HG03060 (cell line): Measurements from ENCODE around the gene MOB3B.
"Not testable (repeated sequence)": the region's sequence is repeated elsewhere in the genome, so short reads cannot be mapped to it uniquely, and the experiment has no call there.

ENCODE experiments used
- ATAC-seq: cut with Tn5 transposase; IDR thresholded peaks from one replicate; pipeline ENCODE4 v1.9.1; 2021; ENCODE audit warnings: low read depth, moderate number of reproducible peaks; ENCODE audit not compliant: unreplicated experiment

The MOB3B gene

GRCh38 chr9:27451207-27451797 is 78.3 kb downstream of the MOB3B start:
- ATAC-seq, result peak; percentile 50

DNA sequence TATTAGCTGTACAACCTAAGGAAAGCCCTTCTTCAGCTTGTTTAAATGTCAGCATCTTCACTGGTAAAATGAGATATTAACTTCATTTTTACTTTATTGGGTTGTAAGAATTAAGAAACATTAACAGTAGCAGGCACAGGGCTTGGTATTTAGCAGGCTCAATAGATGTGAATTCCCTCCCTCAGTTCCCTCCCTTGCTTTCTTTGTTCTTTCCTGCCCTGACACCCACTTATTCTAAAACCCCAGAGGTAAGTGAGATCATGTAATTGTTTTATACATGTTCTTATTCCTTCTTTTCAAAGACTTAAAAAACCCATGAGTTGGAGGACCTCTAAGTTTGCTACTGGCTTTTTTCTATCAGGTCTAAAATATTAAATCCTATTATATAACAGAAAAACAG is 78.9 kb downstream of the MOB3B start:
- no peak for ATAC-seq

- not testable (repeated sequence) for ATAC-seq
These were observed 81.3 kb downstream of the MOB3B start for GRCh38 chr9:27448356-27448755.

DNA sequence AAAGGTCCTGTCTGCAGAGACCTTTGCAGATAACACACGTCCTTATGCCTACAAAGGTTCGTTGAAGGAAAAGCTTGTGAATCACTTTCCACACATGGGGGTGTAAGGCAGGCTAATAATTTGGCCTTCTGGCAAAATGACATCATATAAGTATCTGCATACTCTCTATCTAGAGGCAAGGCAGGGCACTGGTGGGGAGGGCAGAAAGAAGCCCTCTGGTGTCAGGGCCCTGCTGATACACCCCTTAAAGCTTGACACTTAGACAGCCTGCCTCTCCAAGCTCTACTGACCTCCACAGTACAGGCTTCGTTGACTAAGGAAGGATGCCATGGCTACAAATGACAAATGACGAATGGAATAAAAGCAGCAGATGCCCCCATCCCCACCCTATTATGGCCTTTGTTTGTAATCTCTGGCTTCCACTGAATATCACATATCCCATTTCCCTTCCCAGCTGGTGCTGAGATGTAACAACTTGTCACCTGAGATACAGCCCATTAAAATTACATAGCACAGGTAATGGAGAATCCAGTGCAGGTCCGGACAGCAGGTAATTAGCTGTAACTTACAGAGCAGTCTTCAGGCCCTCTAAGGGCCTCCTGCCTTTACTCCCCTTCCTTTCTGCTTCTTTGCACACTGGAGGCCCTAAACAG is 82.5 kb downstream of the MOB3B start:
- ATAC-seq, result no peak

DNA sequence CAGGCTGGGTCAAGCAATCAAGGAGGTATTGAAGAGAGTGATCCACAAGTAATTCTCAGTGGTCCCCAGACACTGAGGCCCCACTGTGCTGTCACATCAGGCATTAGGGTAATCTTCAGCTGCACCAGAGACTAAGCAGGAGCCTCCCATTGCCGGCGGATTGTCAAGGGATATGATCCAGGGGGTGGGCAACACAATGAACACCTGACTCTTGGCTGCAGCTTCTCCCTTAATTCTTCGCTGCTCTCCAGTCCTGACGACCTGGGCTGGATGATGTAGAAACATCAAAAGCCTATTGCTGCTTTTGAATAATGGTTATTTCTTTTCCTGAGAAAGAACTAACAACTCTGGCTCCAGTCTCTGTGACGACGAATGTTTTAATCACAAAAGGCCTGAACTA is 83.9 kb downstream of the MOB3B start:
- ATAC-seq, result no peak

GRCh38 chr9:27445057-27445595 is 84.5 kb downstream of the MOB3B start:
- no peak for ATAC-seq

DNA sequence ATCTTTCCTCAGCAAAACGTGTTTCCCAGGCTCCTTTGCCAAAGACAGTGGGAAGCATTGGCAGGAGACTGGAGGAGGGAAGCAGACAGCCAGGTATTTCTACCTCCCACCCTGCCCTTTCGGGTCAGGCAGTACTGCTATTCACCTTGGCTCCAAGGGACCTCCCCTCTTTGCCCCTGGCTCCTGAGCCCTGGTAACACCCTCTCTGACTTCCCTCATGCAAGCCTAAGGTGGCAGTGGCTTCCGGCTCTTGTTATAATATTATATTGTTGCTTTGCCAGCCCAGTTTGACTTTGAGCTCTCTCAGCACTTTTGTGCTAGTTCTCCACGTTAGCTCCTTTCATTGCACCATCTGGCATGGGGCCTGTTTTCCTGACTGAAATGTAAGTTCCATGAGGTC is 87.2 kb downstream of the MOB3B start:
- ATAC-seq, result no peak

DNA sequence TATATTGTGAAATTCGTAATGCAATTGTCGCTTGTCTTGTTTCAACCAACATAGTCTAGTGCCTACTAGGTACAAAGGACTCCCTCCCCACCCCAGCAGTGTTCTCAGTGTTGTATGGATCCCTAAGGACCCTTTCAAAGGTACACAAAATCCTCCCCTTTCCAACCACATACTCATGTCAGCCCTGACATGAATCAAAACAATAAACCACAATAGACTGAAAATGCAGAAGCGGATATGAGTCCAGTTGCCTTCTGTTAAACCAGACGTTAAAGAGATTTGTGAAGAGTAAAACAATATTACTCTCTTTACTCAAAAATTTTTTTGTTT is 87.9 kb downstream of the MOB3B start:
- ATAC-seq, result peak; percentile 97

DNA sequence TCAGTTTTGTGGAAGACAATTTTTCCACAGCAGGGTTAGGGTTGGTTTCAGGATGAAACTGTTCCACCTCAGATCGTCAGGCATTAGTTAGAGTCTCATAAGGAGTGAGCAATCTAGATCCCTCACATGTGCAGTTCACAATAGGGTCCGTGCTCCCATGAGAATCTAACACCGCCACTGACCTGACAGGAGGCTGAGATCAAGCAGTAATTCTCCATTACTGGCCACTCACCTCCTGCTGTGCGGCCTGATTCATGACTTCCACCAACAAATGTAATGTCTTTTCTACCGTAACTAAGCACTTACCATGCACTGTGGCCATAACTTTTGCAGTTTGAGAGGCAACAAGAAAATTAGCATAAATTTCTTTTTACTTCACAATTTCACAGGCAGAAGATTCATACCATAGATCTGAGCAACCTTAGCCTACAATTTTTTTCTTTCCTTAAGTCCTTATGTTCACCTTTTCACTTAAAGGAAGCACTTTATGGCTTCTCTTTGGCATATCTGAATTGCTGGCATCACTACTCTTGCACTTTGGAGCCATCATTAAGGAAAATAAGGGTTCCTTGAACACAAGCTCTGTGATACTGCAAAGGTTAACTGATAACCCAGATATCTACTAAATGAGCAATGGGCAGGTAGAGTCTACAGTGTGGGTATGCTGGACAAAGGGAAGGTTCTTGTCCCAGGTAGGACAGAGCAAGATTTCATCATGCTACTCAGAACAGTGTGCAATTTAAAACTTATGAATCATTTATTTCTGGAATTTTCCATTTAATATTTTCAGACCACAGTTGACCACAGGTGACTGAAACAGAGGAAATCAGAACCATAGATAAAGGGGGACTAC is 88.5 kb downstream of the MOB3B start:
- ATAC-seq, result no peak

- ATAC-seq, result no peak
These were observed 91.1 kb downstream of the MOB3B start for GRCh38 chr9:27438522-27438921.

DNA sequence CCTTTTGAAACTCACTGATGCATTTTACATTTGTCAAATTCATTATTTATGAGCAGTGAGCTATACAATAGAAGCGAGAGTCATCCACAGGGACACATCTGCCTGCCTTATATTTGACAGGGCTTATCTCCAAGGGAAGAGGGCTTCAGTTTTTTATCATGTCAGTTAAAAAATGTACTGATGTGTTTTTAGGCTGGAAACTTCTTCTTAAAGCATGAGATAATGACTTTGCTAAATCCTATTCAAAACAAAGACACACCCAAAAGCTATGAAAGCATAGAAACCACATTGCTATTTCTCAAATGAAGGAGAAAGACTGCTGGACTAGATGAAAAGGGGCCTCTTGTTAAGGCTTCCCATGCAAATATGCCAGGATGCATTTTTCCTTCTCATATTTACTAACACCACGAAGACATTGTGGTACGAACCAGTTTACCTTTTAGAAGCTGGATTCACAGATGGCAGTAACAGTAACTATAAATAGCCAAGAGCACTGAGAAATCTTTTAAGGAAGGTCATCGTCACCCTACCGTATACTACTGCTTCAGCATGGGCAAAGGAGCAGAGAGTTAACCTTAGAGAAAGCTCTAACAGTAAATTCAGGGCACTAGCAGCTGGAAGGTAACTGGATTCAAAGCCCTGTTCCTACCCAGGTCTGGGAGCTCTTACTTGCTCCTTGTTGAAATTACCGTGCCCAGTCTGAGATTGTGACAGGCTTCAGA is 91.8 kb downstream of the MOB3B start:
- ATAC-seq, result no peak

GRCh38 chr9:27436234-27436633 is 93.4 kb downstream of the MOB3B start:
- ATAC-seq, result no peak

- no peak for ATAC-seq
These were observed 95.8 kb downstream of the MOB3B start for GRCh38 chr9:27433631-27434325.

GRCh38 chr9:27432308-27432707 is 97.3 kb downstream of the MOB3B start:
- ATAC-seq, result no peak

GRCh38 chr9:27431543-27432147 is 98.0 kb downstream of the MOB3B start:
- ATAC-seq, result no peak

DNA sequence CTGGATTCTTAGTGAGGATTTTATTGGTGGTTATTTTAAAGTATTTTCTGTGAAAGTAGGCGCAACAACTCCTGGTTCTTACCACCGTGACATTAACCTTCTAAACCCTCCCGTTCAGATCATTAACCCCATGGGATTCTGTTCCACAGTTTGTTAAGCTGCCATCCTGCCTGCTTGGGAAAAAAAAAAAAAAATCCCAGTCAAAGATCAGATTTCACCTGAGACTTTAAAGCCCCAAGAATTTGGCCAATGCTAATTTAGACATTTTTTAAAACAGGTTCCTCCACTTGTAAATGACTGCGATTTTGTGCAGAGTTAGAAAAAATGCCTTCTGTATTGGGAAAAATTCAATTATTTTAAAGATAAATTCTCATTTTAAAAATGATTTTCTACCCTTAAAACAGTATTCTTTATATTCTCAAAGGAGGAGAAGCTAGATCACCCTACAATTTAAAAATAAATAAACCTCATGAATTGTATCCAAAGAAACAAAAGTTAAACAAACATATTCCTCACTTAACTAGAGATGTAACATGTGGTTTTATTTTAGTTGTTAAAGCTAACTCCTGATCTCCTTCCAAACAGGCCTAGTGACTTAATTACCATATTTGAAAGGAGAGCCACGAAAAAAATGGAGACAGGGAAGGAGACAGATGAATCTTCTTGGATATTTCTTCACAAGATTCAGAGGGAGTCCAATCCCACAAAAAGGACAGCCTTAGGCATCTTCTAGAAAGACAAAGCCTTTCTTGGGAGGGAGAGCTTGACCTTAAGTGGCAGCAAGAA is 98.7 kb downstream of the MOB3B start:
- ATAC-seq, result no peak

DNA sequence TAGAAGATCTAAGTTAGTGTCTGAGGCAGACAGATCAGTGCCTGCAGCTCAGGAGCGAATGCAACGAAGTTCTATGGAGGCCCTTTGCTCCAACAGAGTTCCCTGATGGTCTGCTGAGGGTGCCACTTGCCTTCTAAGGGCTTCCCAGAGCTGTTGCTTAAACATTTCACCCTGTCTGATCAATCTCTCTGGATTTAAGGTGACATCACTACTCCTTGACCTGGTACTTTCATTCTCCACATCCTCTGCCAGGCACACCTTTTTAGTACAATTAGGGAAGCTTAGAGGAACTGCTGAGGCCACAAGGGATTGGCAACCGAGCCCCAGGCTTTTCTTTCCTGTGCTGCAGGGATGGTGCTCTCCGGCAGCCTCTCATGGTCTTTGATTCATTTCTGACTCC is 99.7 kb downstream of the MOB3B start:
- no peak for ATAC-seq

- ATAC-seq, result no peak
These were observed 100.2 kb downstream of the MOB3B start for GRCh38 chr9:27429436-27429835.

- ATAC-seq, result no peak
These were observed 101.1 kb downstream of the MOB3B start for GRCh38 chr9:27428551-27428950.
